ENCODE data around the gene RNF141. TPM values are rescaled to one million over a fixed set of nuclear protein-coding genes. Genes with fewer than 3 reads are reported as not detected.

The RNF141 gene
- total and polyA plus RNA-seq, 7 donors: 5.0 to 42.2 (median 16.6) TPM

DNA sequence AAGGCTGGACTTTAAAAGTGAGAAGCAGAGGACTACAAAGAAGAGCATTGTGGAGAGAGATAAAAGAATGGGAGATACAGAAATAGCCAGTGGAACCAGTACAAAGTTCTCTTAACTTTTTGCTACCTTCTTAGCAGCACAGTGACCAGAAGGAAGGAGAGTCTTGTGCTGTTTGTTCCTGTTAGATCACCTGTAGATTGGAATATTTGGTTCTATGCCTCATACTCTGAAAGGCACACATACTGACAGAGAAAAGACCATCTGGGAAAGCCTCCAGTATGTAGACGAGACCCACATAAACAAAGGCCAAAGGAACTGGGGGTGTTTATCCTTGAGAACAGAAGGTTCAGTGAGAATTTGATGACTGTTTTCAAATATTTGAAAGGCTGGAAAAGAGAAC, 18.7 kb downstream of the RNF141 start:
- Histone ChIP-seq H3K9me3 (no peaks in the 10 kb centered on the region), H3K4me1 (peaks cover 7% of the 10 kb centered on the region), H3K4me3 (no peak overlapping the region), H3K27me3 (ENCODE audit: insufficient read depth in 3 of 3, low read length in 2 of 3) (no peaks in the 10 kb centered on the region), H3K36me3 (ENCODE audit: insufficient read depth in 1 of 2, low read depth in 1 of 2) (peaks cover 3 to 92% of the 10 kb centered on the region in 2 donors), H3K27ac (no peak overlapping the region)
- ATAC-seq: no peak
- WGBS, 3 donors: 65 to 87% (median 75%) methylated on average over 1 of the region's 1 CpG
- intact Hi-C loops (cut with DNase I): no loop called here
- DNase-seq: no peak
- TF ChIP-seq, protein P1, sequence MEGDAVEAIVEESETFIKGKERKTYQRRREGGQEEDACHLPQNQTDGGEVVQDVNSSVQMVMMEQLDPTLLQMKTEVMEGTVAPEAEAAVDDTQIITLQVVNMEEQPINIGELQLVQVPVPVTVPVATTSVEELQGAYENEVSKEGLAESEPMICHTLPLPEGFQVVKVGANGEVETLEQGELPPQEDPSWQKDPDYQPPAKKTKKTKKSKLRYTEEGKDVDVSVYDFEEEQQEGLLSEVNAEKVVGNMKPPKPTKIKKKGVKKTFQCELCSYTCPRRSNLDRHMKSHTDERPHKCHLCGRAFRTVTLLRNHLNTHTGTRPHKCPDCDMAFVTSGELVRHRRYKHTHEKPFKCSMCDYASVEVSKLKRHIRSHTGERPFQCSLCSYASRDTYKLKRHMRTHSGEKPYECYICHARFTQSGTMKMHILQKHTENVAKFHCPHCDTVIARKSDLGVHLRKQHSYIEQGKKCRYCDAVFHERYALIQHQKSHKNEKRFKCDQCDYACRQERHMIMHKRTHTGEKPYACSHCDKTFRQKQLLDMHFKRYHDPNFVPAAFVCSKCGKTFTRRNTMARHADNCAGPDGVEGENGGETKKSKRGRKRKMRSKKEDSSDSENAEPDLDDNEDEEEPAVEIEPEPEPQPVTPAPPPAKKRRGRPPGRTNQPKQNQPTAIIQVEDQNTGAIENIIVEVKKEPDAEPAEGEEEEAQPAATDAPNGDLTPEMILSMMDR (IDR thresholded peaks at IDR 0.05): no peak

DNA sequence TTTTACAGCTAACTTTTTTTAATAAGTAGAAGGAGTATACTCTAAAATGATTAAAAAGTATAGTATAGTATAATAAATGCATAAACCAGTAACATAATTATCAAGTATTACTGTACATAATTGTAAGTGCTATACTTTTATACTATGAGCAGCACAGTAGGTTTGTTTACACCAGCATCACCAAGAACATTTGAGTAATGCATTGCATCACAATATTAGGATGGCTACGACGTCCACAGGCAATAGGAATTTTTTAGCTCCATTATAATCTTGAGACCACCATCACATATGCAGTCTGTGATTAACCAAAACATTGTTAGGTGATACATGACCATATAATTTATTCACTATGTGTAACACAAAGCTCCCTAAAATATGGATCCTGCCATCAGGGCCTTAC, 20.4 kb downstream of the RNF141 start:
- no peak overlapping the region for H3K27ac ChIP-seq
- 89 to 96% (median 92%) methylated on average over 2 of the region's 2 CpGs for WGBS, 3 donors
- intact Hi-C loops (cut with DNase I): no loop called here
- H3K27me3 ChIP-seq (ENCODE audit: insufficient read depth in 3 of 3, low read length in 2 of 3): no peaks in the 10 kb centered on the region
- DNase-seq (no peak), ATAC-seq (peak in 1 of 4 donors; percentile 16)
- H3K4me3 ChIP-seq: no peak overlapping the region
- peaks cover 3% of the 10 kb centered on the region for H3K4me1 ChIP-seq
- H3K36me3 ChIP-seq (ENCODE audit: insufficient read depth in 1 of 2, low read depth in 1 of 2): peaks cover 3 to 77% of the 10 kb centered on the region in 2 donors
- TF ChIP-seq, protein P1 (IDR thresholded peaks at IDR 0.05): no peak
- H3K9me3 ChIP-seq: no peaks in the 10 kb centered on the region

- H3K36me3 ChIP-seq (ENCODE audit: insufficient read depth in 1 of 2, low read depth in 1 of 2): peaks cover 3 to 70% of the 10 kb centered on the region in 2 donors
- DNase-seq: no peak
- no peaks in the 10 kb centered on the region for H3K27me3 ChIP-seq (ENCODE audit: insufficient read depth in 3 of 3, low read length in 2 of 3)
- no peak overlapping the region for H3K27ac ChIP-seq
- H3K9me3 ChIP-seq: no peaks in the 10 kb centered on the region
- WGBS, 3 donors: 93 to 98% (median 98%) methylated on average over 2 of the region's 2 CpGs
- ATAC-seq: peak in 2 of 4 donors; percentile 27 to 32
- no peak overlapping the region for H3K4me3 ChIP-seq
- peaks cover 6% of the 10 kb centered on the region for H3K4me1 ChIP-seq
- TF ChIP-seq, protein P1 (IDR thresholded peaks at IDR 0.05): no peak
- intact Hi-C loops (cut with DNase I): loop anchor here (5.0 to 10.0 kb wide), 3 partner anchors 65 to 215 kb away; partner anchors contain the start of gene AMPD3 (in 1 of the 2)
These were observed 21.4 kb downstream of the RNF141 start for GRCh38 chr11:10519630-10520029.

DNA sequence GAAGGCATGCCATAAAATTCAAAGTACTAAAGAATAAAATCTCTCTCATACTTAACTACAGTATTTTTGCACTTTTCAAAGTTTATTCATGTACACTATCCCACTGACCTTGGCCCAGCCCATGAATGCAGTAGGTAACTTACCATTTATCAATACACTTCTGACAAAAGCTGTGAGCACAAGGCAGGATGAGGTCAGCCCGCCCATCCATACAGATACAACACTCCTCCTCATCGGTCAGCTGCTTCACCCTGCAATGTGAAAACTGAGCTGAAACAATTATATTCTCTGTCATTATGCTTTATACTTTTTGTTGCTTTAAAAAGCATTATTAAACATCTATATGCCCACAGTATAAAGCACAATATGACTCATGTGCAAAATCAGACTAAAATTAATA, 22.1 kb downstream of the RNF141 start:
- H3K27ac ChIP-seq: no peak overlapping the region
- ATAC-seq: peak in 2 of 4 donors; percentile 10 to 15
- peaks cover 13% of the 10 kb centered on the region for H3K4me1 ChIP-seq
- peaks cover 3 to 62% of the 10 kb centered on the region in 2 donors for H3K36me3 ChIP-seq (ENCODE audit: insufficient read depth in 1 of 2, low read depth in 1 of 2)
- TF ChIP-seq, protein P1 (IDR thresholded peaks at IDR 0.05): no peak
- no peaks in the 10 kb centered on the region for H3K9me3 ChIP-seq
- no peak overlapping the region for H3K4me3 ChIP-seq
- no peak for DNase-seq
- no peaks in the 10 kb centered on the region for H3K27me3 ChIP-seq (ENCODE audit: insufficient read depth in 3 of 3, low read length in 2 of 3)
- 91 to 97% (median 96%) methylated on average over 2 of the region's 2 CpGs for WGBS, 3 donors
- intact Hi-C loops (cut with DNase I): loop anchor here (5.0 to 10.0 kb wide), 3 partner anchors 64 to 216 kb away; partner anchors contain the start of gene AMPD3 (in 1 of the 2)

- peaks cover 3 to 56% of the 10 kb centered on the region in 2 donors for H3K36me3 ChIP-seq (ENCODE audit: insufficient read depth in 1 of 2, low read depth in 1 of 2)
- H3K9me3 ChIP-seq: no peaks in the 10 kb centered on the region
- intact Hi-C loops (cut with DNase I): loop anchor here (5.0 to 10.0 kb wide), 3 partner anchors 63 to 217 kb away; partner anchors contain the start of gene AMPD3 (in 1 of the 2)
- TF ChIP-seq, protein P1 (IDR thresholded peaks at IDR 0.05): no peak
- H3K4me1 ChIP-seq: peaks cover 13% of the 10 kb centered on the region
- no peak overlapping the region for H3K4me3 ChIP-seq
- ATAC-seq (no peak), DNase-seq (no peak)
- no peak overlapping the region for H3K27ac ChIP-seq
- no peaks in the 10 kb centered on the region for H3K27me3 ChIP-seq (ENCODE audit: insufficient read depth in 3 of 3, low read length in 2 of 3)
These were observed 22.9 kb downstream of the RNF141 start for GRCh38 chr11:10518123-10518522.
